T-cell (primary cell): Measurements from ENCODE around the gene NT5C3B. TPM values are rescaled to one million over a fixed set of nuclear protein-coding genes. Genes with fewer than 3 reads are reported as not detected.
"Not testable (repeated sequence)": the region's sequence is repeated elsewhere in the genome, so short reads cannot be mapped to it uniquely, and the experiment has no call there.

Experiments used
- ATAC-seq, 4 experiments: fragments of 200-7000 bp in 3 of 4; fragments of 150-1000 bp in 1 of 4; cut with Tn5 transposase; replicated peaks in 1 of 4; 1 replicate in 3 of 4; 2 replicates in 1 of 4; pipeline ENCODE4 v1.10.0; 2021; ENCODE audit warnings: moderate library complexity in 3 of 4, mild to moderate bottlenecking in 2 of 4, moderate number of reproducible peaks in 1 of 4
- CTCF ChIA-PET, 2 donors: fragments of 300-600 bp; sonication (Branson Sonifier 250); formaldehyde crosslinking; loops; one replicate each; lab custom pipeline; 2022; ENCODE audit warnings: antibody characterized with exemption in 2 of 2; lab: Charles Lee
- POLR2A ChIA-PET, 2 donors: fragments of 300-600 bp; sonication (Branson Sonifier 250); formaldehyde crosslinking; loops; one replicate each; lab custom pipeline; 2022; ENCODE audit warnings: antibody characterized with exemption in 2 of 2; lab: Charles Lee
- DNase-seq, 35 experiments: peaks; one replicate each; pipeline versions ENCODE4 v3.0.0 to v3.0.0-alpha.2; 2013 to 2023
- H3K27ac ChIP-seq: one replicate; pipeline ENCODE4 v1.5.1; 2013; ENCODE audit warnings: low read length
- H3K27me3 ChIP-seq, 2 experiments: replicated peaks in 1 of 2; 1 replicate in 1 of 2; 2 replicates in 1 of 2; pipeline versions ENCODE4 v1.6.1 to v1.7.0; 2013; ENCODE audit warnings: low read length in 1 of 2, mixed read lengths in 1 of 2; ENCODE audit not compliant: control insufficient read depth in 2 of 2, insufficient read depth in 2 of 2; ENCODE audit errors: extremely low read depth in 1 of 2
- H3K36me3 ChIP-seq, 2 donors: 1 replicate in 1 of 2; 2 replicates in 1 of 2; pipeline versions ENCODE4 v1.6.1 to v1.7.0; 2013; ENCODE audit warnings: low read length in 1 of 2; ENCODE audit not compliant: control insufficient read depth in 2 of 2, insufficient read depth in 1 of 2; ENCODE audit errors: extremely low read depth in 1 of 2
- H3K4me1 ChIP-seq, 2 experiments: 1 replicate in 1 of 2; 2 replicates in 1 of 2; pipeline versions ENCODE4 v1.6.1 to v1.7.0; 2013; ENCODE audit warnings: low read length in 2 of 2, mixed read lengths in 1 of 2; ENCODE audit not compliant: insufficient read depth in 2 of 2, control insufficient read depth in 1 of 2; ENCODE audit errors: extremely low read depth in 1 of 2
- H3K4me3 ChIP-seq, 2 donors: 1 replicate in 1 of 2; 2 replicates in 1 of 2; pipeline versions ENCODE4 v1.5.1 to v1.7.0; 2013; ENCODE audit warnings: mild to moderate bottlenecking in 2 of 2, low read length in 1 of 2, moderate library complexity in 1 of 2; ENCODE audit not compliant: control insufficient read depth in 1 of 2; ENCODE audit errors: extremely low read depth in 1 of 2
- H3K9me3 ChIP-seq: 2 replicates; pipeline ENCODE4 v1.7.0; 2013
- H3K27ac Mint-ChIP-seq, 2 donors: one replicate each; pipeline ENCODE4 v1.8.0; 2020 to 2021; ENCODE audit warnings: mild to moderate bottlenecking in 2 of 2, mixed read lengths in 2 of 2
- H3K27me3 Mint-ChIP-seq, 2 donors: one replicate each; pipeline ENCODE4 v1.8.0; 2021 to 2022; ENCODE audit warnings: mixed read lengths in 2 of 2
- H3K36me3 Mint-ChIP-seq: one replicate; pipeline ENCODE4 v1.8.0; 2021; ENCODE audit warnings: mixed read lengths
- H3K4me1 Mint-ChIP-seq, 3 donors: one replicate each; pipeline ENCODE4 v1.8.0; 2020 to 2022; ENCODE audit warnings: mixed read lengths in 3 of 3, mild to moderate bottlenecking in 1 of 3
- H3K4me3 Mint-ChIP-seq, 3 donors: one replicate each; pipeline ENCODE4 v1.8.0; 2020 to 2022; ENCODE audit warnings: mild to moderate bottlenecking in 3 of 3, mixed read lengths in 3 of 3, moderate library complexity in 3 of 3
- H3K9me3 Mint-ChIP-seq, 3 donors: one replicate each; pipeline ENCODE4 v1.8.0; 2020 to 2022; ENCODE audit warnings: mixed read lengths in 3 of 3
- WGBS: methylation state at CpG from one replicate; pipeline ENCODE4 v1.1.5; 2013; ENCODE audit warnings: missing lambda C conversion rate; ENCODE audit not compliant: insufficient coverage; 5-methylcytosine and 5-hydroxymethylcytosine counted together
- total RNA-seq, 35 experiments: library from RNA in 6 of 35; stranded (reverse) in 6 of 35; fragments of 120-200 nt in 1 of 35; gene quantifications; one replicate each; pipeline versions ENCODE4 v1.2.1 to v1.2.4 and lab custom pipeline; 2013 to 2026

Gene NT5C3B
- total RNA-seq, 5 donors from 2014 or later (not counting 1 experiment from before 2014, with no cell fraction given) = 25.4 to 43.0 (median 33.4) TPM

DNA sequence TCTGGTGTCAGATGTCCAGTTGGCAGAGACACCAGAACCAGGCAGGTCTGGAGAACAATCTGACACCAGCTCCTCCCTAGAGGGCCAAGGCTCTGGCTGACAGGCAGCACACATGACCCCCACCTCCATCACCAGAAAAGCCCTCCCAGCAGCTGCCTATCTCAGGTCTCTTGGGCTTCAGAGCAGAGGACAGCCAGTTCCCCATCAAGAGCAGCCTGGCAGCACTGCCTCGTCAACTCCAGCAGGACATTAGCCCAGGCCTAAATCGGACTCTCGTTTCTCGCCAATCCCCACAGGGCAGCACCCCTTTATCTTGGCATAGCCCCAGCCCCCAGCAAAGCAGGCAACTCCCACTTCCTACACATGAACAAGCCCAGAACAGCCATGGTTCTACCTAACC, 53.9 kb downstream of the NT5C3B start:
- CTCF ChIA-PET = no interaction called here
- POLR2A ChIA-PET = no interaction called here
- peaks cover 4 to 21% (median 13%) of the 10 kb centered on the region in 3 donors for H3K4me1 Mint-ChIP-seq
- Histone ChIP-seq H3K9me3 (no peaks in the 10 kb centered on the region), H3K27ac (no peak overlapping the region), H3K4me3 (no peak overlapping the region), H3K4me1 (peaks cover 16 to 21% of the 10 kb centered on the region in 2 experiments), H3K36me3 (peaks cover 0 to 3% of the 10 kb centered on the region in 2 donors), H3K27me3 (peaks cover 0 to 74% of the 10 kb centered on the region in 2 experiments)
- no peaks in the 10 kb centered on the region for H3K36me3 Mint-ChIP-seq
- ATAC-seq (no peak), DNase-seq (no peak)
- 88% methylated on average over 4 of the region's 4 CpGs for WGBS
- no peaks in the 10 kb centered on the region for H3K9me3 Mint-ChIP-seq
- no peak overlapping the region for H3K4me3 Mint-ChIP-seq
- H3K27me3 Mint-ChIP-seq = peaks cover 4 to 39% of the 10 kb centered on the region in 2 donors
- H3K27ac Mint-ChIP-seq = no peak overlapping the region

DNA sequence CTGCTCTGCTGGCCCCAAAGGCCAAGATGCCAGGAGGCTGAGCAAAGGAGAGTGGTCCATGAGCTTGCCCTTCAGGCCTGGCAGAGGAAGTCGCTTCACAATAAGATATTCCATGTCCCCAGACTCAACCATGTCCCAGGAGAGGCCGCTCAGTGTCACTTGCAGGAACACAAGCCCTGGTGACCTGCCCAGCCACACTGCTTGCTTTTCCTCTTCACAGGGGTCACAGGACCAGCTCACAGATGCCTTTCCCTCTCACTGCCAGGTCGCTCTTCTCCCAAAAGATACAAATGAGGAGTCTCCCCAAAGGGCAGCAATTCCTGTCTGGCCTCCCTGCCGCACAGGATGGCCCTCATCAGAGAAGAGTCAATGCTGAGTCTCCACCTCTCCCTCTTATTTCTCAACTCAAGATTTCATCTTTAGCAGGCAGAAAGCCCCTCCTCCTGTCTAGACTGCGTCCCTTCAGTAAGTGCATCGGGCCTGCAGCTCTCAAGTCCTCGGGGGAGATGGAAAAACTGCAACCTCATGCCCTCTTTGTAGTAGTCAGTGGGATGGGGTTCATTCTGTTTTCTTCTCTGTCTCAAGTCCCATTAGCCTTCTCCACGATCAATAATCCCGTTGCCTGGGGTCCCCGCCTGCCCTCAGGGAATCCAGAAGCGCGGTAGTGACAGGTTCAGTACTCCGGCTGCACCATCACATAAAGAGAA, 54.5 kb downstream of the NT5C3B start:
- ATAC-seq (no peak), DNase-seq (no peak)
- Mint-ChIP-seq H3K27me3 (peaks cover 4 to 35% of the 10 kb centered on the region in 2 donors), H3K9me3 (no peaks in the 10 kb centered on the region), H3K27ac (no peak overlapping the region), H3K4me3 (no peak overlapping the region), H3K36me3 (no peaks in the 10 kb centered on the region), H3K4me1 (peaks cover 0 to 16% (median 8%) of the 10 kb centered on the region in 3 donors)
- no peak overlapping the region for H3K4me3 ChIP-seq
- POLR2A ChIA-PET = interaction anchor here in 1 of 2 donors (0.6 kb wide), 1 partner anchor 276 kb away, joined by 3 read pairs; the partner anchor contains the start of gene KRT13
- H3K27ac ChIP-seq = no peak overlapping the region
- peaks cover 12 to 16% of the 10 kb centered on the region in 2 experiments for H3K4me1 ChIP-seq
- 70% methylated on average over 6 of the region's 13 CpGs for WGBS
- CTCF ChIA-PET = interaction anchor here in 1 of 2 donors (1.6 kb wide), 1 partner anchor 20 kb away, joined by 8 read pairs; no protein-coding TSS in a partner anchor
- H3K27me3 ChIP-seq = peaks cover 0 to 72% of the 10 kb centered on the region in 2 experiments
- peaks cover 0 to 3% of the 10 kb centered on the region in 2 donors for H3K36me3 ChIP-seq
- H3K9me3 ChIP-seq = no peaks in the 10 kb centered on the region

GRCh38 chr17:41779954-41780353, 56.1 kb downstream of the NT5C3B start:
- peaks cover 0 to 9% (median 3%) of the 10 kb centered on the region in 3 donors for H3K4me1 Mint-ChIP-seq
- POLR2A ChIA-PET = no interaction called here
- no peak overlapping the region for H3K4me3 ChIP-seq

DNA sequence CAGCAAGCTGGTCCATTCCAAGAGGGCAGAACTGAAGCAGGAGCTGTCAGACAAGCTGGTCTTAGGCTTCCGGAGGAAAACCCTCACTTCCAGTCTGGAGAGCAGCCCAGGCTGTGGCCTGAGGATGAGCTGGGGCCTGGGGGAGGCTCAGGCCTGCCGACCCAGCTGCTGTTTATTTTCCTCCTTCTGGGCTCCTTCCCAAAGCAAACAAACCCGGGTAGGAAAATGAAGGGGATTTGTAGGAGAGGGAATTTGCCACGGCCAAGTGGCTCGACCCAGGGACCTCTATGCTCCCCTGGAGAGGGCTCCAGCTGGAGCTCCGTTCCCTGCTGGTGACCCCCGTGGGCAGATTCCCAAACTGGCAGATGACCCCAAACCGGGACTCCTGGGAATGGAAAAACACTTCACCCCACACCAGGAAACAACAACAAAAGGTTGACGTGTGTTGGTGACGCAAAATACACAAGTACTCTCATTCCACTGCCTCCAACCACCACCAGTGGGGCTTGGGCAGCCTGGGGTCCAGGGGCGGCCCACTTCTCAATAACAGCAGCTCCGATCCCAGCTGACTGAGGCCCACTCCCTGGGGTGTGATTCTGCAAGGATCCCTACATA, 58.4 kb downstream of the NT5C3B start:
- H3K27me3 ChIP-seq = peaks cover 0 to 57% of the 10 kb centered on the region in 2 experiments
- Mint-ChIP-seq H3K27me3 (peaks cover 0 to 26% of the 10 kb centered on the region in 2 donors), H3K4me1 (peaks cover 0 to 3% (median 0%) of the 10 kb centered on the region in 3 donors), H3K27ac (no peak overlapping the region), H3K4me3 (no peak overlapping the region), H3K36me3 (no peaks in the 10 kb centered on the region), H3K9me3 (no peaks in the 10 kb centered on the region)
- POLR2A ChIA-PET = interaction anchor here in 1 of 2 donors (0.5 kb wide), 1 partner anchor 76 kb away, joined by 3 read pairs; no protein-coding TSS in a partner anchor
- peaks cover 0 to 3% of the 10 kb centered on the region in 2 donors for H3K36me3 ChIP-seq
- H3K9me3 ChIP-seq = no peaks in the 10 kb centered on the region
- H3K27ac ChIP-seq = no peak overlapping the region
- no peaks in the 10 kb centered on the region for H3K4me1 ChIP-seq
- H3K4me3 ChIP-seq = no peak overlapping the region
- ATAC-seq = no peak
- WGBS = 70% methylated on average over 6 of the region's 12 CpGs
- CTCF ChIA-PET = no interaction called here
- no peak for DNase-seq

More at GRCh38 chr17:41779954-41780353, 56.1 kb downstream of the NT5C3B start:
- Mint-ChIP-seq H3K27me3 (peaks cover 4 to 37% of the 10 kb centered on the region in 2 donors), H3K9me3 (no peaks in the 10 kb centered on the region), H3K27ac (no peak overlapping the region), H3K4me3 (no peak overlapping the region), H3K36me3 (no peaks in the 10 kb centered on the region)
- DNase-seq (no peak), ATAC-seq (no peak)
- H3K9me3 ChIP-seq = no peaks in the 10 kb centered on the region
- peaks cover 0 to 3% of the 10 kb centered on the region in 2 donors for H3K36me3 ChIP-seq
- WGBS = 57% methylated on average over 1 of the region's 1 CpG
- CTCF ChIA-PET = interaction anchor here in 1 of 2 donors (0.7 to 1.6 kb wide), 3 partner anchors 21 to 84 kb away, joined by 4 to 8 read pairs (median 5); no protein-coding TSS in a partner anchor
- peaks cover 0 to 66% of the 10 kb centered on the region in 2 experiments for H3K27me3 ChIP-seq
- no peak overlapping the region for H3K27ac ChIP-seq
- H3K4me1 ChIP-seq = peaks cover 2 to 5% of the 10 kb centered on the region in 2 experiments

GRCh38 chr17:41777157-41777573, 58.9 kb downstream of the NT5C3B start:
- WGBS = 78% methylated on average over 1 of the region's 4 CpGs
- H3K36me3 Mint-ChIP-seq = no peaks in the 10 kb centered on the region
- POLR2A ChIA-PET = interaction anchor here in 1 of 2 donors (0.5 kb wide), 1 partner anchor 76 kb away, joined by 3 read pairs; no protein-coding TSS in a partner anchor

DNA sequence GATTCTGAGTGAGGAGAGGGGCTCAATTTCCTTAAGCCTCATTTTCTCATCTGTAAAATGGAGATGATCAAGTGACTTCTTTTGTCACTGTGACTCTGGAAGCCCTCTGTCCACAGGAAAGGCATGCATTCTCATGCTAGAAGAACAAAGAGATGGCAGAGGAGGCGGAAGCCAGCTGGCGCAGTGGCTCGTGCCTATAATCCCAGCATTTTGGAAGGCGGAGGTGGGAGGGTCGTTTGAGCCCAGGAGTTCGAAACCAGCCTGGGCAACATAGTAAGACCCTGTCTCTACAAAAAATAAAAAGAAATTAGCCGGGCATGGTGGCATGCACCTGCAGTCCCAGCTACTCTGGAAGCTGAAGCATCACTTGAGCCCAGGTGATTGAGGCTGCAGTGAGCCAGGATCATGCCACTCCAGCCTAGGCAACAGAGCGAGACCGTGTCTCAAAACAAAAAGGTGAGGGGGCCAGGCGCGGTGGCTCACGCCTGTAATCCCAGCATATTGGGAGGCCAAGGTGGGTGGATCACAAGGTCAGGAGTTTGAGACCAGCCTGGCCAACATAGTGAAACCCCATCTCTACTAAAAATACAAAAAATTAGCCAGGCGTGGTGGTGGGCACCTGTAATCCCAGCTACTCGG, 59.7 kb downstream of the NT5C3B start:
- POLR2A ChIA-PET, H3K36me3 Mint-ChIP-seq, H3K27ac Mint-ChIP-seq, H3K36me3 ChIP-seq, H3K9me3 Mint-ChIP-seq, H3K4me3 ChIP-seq, DNase-seq, H3K9me3 ChIP-seq, ATAC-seq, CTCF ChIA-PET, H3K4me1 ChIP-seq, H3K4me3 Mint-ChIP-seq, H3K4me1 Mint-ChIP-seq, H3K27ac ChIP-seq: not testable (repeated sequence)
- WGBS = 79% methylated on average over 6 of the region's 14 CpGs
- peaks cover 0 to 56% of the 10 kb centered on the region in 2 experiments for H3K27me3 ChIP-seq
- H3K27me3 Mint-ChIP-seq = peaks cover 0 to 14% of the 10 kb centered on the region in 2 donors

More at GRCh38 chr17:41777157-41777573, 58.9 kb downstream of the NT5C3B start:
- ATAC-seq = no peak
- H3K27ac Mint-ChIP-seq = no peak overlapping the region
- no peak for DNase-seq
- H3K4me1 ChIP-seq = no peaks in the 10 kb centered on the region
- H3K4me3 ChIP-seq = no peak overlapping the region
- CTCF ChIA-PET = no interaction called here
- H3K27ac ChIP-seq = no peak overlapping the region
- peaks cover 0 to 22% of the 10 kb centered on the region in 2 donors for H3K27me3 Mint-ChIP-seq
- H3K9me3 ChIP-seq = no peaks in the 10 kb centered on the region
- H3K36me3 ChIP-seq = peaks cover 0 to 3% of the 10 kb centered on the region in 2 donors
- H3K9me3 Mint-ChIP-seq = no peaks in the 10 kb centered on the region
- no peak overlapping the region for H3K4me3 Mint-ChIP-seq
- peaks cover 0 to 3% (median 0%) of the 10 kb centered on the region in 3 donors for H3K4me1 Mint-ChIP-seq
- peaks cover 0 to 56% of the 10 kb centered on the region in 2 experiments for H3K27me3 ChIP-seq
